H9 (cell line): ENCODE measurements around the gene CST9L. TPM values are rescaled to one million over a fixed set of nuclear protein-coding genes. Genes with fewer than 3 reads are reported as not detected.

Source experiments
- DNase-seq: peaks from one replicate; pipeline ENCODE4 v3.0.0-alpha.2; 2017
- H2AFZ ChIP-seq: one replicate; pipeline ENCODE4 v1.6.1; 2013; ENCODE audit warnings: mild to moderate bottlenecking, low read length, control low read depth, moderate library complexity
- H2AK5ac ChIP-seq: 2 replicates; pipeline ENCODE4 v1.6.1; 2013; ENCODE audit warnings: low read length, control low read depth, mixed read lengths; ENCODE audit not compliant: insufficient read length
- H2BK120ac ChIP-seq: one replicate; pipeline ENCODE4 v1.6.1; 2013; ENCODE audit warnings: low read depth, mild to moderate bottlenecking, low read length, control low read depth, inconsistent platforms; ENCODE audit not compliant: poor library complexity, severe bottlenecking
- H2BK12ac ChIP-seq: 2 replicates; pipeline ENCODE4 v1.6.1; 2013; ENCODE audit warnings: low read length, control low read depth, mixed read lengths, low read depth; ENCODE audit not compliant: insufficient read length
- H2BK15ac ChIP-seq: 2 replicates; pipeline ENCODE4 v1.6.1; 2013; ENCODE audit warnings: low read depth, low read length, control low read depth
- H2BK20ac ChIP-seq: one replicate; pipeline ENCODE4 v1.6.1; 2013; ENCODE audit warnings: low read depth, mild to moderate bottlenecking, low read length, control low read depth, inconsistent platforms; ENCODE audit not compliant: poor library complexity, severe bottlenecking
- H2BK5ac ChIP-seq: 2 replicates; pipeline ENCODE4 v1.6.1; 2013; ENCODE audit warnings: low read length, control low read depth, mixed read lengths; ENCODE audit not compliant: insufficient read length
- H3K14ac ChIP-seq: 2 replicates; pipeline ENCODE4 v1.6.1; 2013; ENCODE audit warnings: low read length, control low read depth; ENCODE audit not compliant: insufficient read depth
- H3K18ac ChIP-seq: 2 replicates; pipeline ENCODE4 v1.6.1; 2013; ENCODE audit warnings: low read depth, mild to moderate bottlenecking, mixed read lengths, low read length, control low read depth; ENCODE audit not compliant: insufficient read length
- H3K23ac ChIP-seq: 2 replicates; pipeline ENCODE4 v1.6.1; 2013; ENCODE audit warnings: low read length, control low read depth, mixed read lengths, low read depth; ENCODE audit not compliant: insufficient read length
- H3K23me2 ChIP-seq: 2 replicates; pipeline ENCODE4 v1.6.1; 2013; ENCODE audit warnings: low read depth, mild to moderate bottlenecking, mixed read lengths, low read length, control low read depth; ENCODE audit not compliant: insufficient read length, poor library complexity, severe bottlenecking
- H3K27ac ChIP-seq: 2 replicates; pipeline ENCODE4 v1.5.1; 2013; ENCODE audit warnings: low read length, control low read depth, mixed read lengths, low read depth; ENCODE audit not compliant: insufficient read length
- H3K27me3 ChIP-seq: 2 replicates; pipeline ENCODE4 v1.6.1; 2013; ENCODE audit warnings: low read length, control low read depth, inconsistent platforms; ENCODE audit not compliant: insufficient read depth
- H3K4ac ChIP-seq: 2 replicates; pipeline ENCODE4 v1.6.1; 2013; ENCODE audit warnings: low read depth, mild to moderate bottlenecking, control low read depth, inconsistent platforms, low read length, moderate library complexity
- H3K4me1 ChIP-seq: 2 replicates; pipeline ENCODE4 v1.6.1; 2013; ENCODE audit warnings: low read length, control low read depth, inconsistent platforms; ENCODE audit not compliant: insufficient read depth
- H3K4me2 ChIP-seq: 2 replicates; pipeline ENCODE4 v1.6.1; 2013; ENCODE audit warnings: low read length, control low read depth, mixed read lengths; ENCODE audit not compliant: insufficient read length, insufficient read depth
- H3K56ac ChIP-seq: 2 replicates; pipeline ENCODE4 v1.6.1; 2013; ENCODE audit warnings: low read depth, mild to moderate bottlenecking, mixed read lengths, low read length, control low read depth; ENCODE audit not compliant: insufficient read length
- H3K79me1 ChIP-seq: 2 replicates; pipeline ENCODE4 v1.6.1; 2013; ENCODE audit warnings: low read depth, mild to moderate bottlenecking, moderate library complexity, low read length, control low read depth, inconsistent platforms; ENCODE audit not compliant: insufficient read depth, poor library complexity, severe bottlenecking
- H3K79me2 ChIP-seq: 2 replicates; pipeline ENCODE4 v1.6.1; 2013; ENCODE audit warnings: low read length, control low read depth, inconsistent platforms; ENCODE audit not compliant: insufficient read depth
- H3K9ac ChIP-seq: 2 replicates; pipeline ENCODE4 v1.6.1; 2013; ENCODE audit warnings: low read length, control low read depth, mixed read lengths; ENCODE audit not compliant: insufficient read length; ENCODE audit errors: extremely low read depth
- H3K9me3 ChIP-seq: one replicate; pipeline ENCODE4 v1.6.1; 2013; ENCODE audit warnings: low read depth, low read length, inconsistent platforms; ENCODE audit not compliant: control insufficient read depth
- H3T11ph ChIP-seq: one replicate; pipeline ENCODE4 v1.6.1; 2013; ENCODE audit warnings: mild to moderate bottlenecking, low read length, control low read depth, inconsistent platforms
- H4K20me1 ChIP-seq: one replicate; pipeline ENCODE4 v1.6.1; 2013; ENCODE audit not compliant: control insufficient read depth, insufficient read length, insufficient read depth
- H4K5ac ChIP-seq: 2 replicates; pipeline ENCODE4 v1.6.1; 2013; ENCODE audit warnings: low read depth, mild to moderate bottlenecking, mixed read lengths, low read length, control low read depth; ENCODE audit not compliant: insufficient read length
- H4K8ac ChIP-seq: replicated peaks from 2 replicates; pipeline ENCODE4 v1.6.1; 2013; ENCODE audit warnings: low read length, control low read depth, mixed read lengths, low read depth; ENCODE audit not compliant: insufficient read length
- H4K91ac ChIP-seq: 2 replicates; pipeline ENCODE4 v1.6.1; 2013; ENCODE audit warnings: low read depth, mild to moderate bottlenecking, moderate library complexity, mixed read lengths, low read length, control low read depth; ENCODE audit not compliant: insufficient read length
- H3K27ac Mint-ChIP-seq, 3 experiments: 2 replicates in 2 of 3; 3 replicates in 1 of 3; pipeline ENCODE4 v1.8.0; 2020 to 2021; ENCODE audit warnings: mixed read lengths in 3 of 3, mild to moderate bottlenecking in 1 of 3, moderate library complexity in 1 of 3
- H3K27me3 Mint-ChIP-seq: 2 replicates; pipeline ENCODE4 v1.8.0; 2021; ENCODE audit warnings: low read depth, mild to moderate bottlenecking, moderate library complexity, mixed read lengths
- H3K36me3 Mint-ChIP-seq, 3 experiments: 2 replicates in 2 of 3; 3 replicates in 1 of 3; pipeline ENCODE4 v1.8.0; 2020 to 2021; ENCODE audit warnings: low read depth in 3 of 3, mixed read lengths in 3 of 3; ENCODE audit not compliant: insufficient read depth in 1 of 3
- H3K4me1 Mint-ChIP-seq, 2 experiments: 2 replicates each; pipeline ENCODE4 v1.8.0; 2020; ENCODE audit warnings: mixed read lengths in 2 of 2
- H3K4me3 Mint-ChIP-seq, 2 experiments: 2 replicates in 1 of 2; 3 replicates in 1 of 2; pipeline ENCODE4 v1.8.0; 2020 to 2021; ENCODE audit warnings: mild to moderate bottlenecking in 2 of 2, mixed read lengths in 2 of 2, moderate library complexity in 1 of 2
- H3K9me3 Mint-ChIP-seq, 2 experiments: 2 replicates in 1 of 2; 3 replicates in 1 of 2; pipeline ENCODE4 v1.8.0; 2020; ENCODE audit warnings: mild to moderate bottlenecking in 2 of 2, mixed read lengths in 2 of 2, moderate library complexity in 1 of 2
- CTCF ChIP-seq: fragments of 200-600 bp; sonication (generic); conservative IDR thresholded peaks from 3 replicates; pipeline ENCODE4 v1.8.0; 2021; ENCODE audit warnings: antibody characterized with exemption, mild to moderate bottlenecking
- WGBS: extraction: QIAGEN DNeasy Blood & Tissue Kit; methylation state at CpG from one replicate; pipeline ENCODE4 v1.1.7; 2013; ENCODE audit warnings: missing lambda C conversion rate, low lambda C conversion rate, mixed read lengths; ENCODE audit not compliant: insufficient read length; ENCODE audit errors: extremely low coverage; 5-methylcytosine and 5-hydroxymethylcytosine counted together
- total RNA-seq: library from RNA; stranded (reverse); gene quantifications from 2 replicates; pipeline ENCODE4 v1.2.1, GENCODE V29; 2021

The CST9L gene
- total RNA-seq, 1 experiment from 2014 or later: not detected

- no peak overlapping the region for H3K27ac Mint-ChIP-seq
- H4K8ac ChIP-seq: no peak overlapping the region
- no peak overlapping the region for H3K4ac ChIP-seq
- no peak overlapping the region for H2BK12ac ChIP-seq
- no peak overlapping the region for H3T11ph ChIP-seq
- no peaks in the 10 kb centered on the region for H4K20me1 ChIP-seq
- H2AFZ ChIP-seq: no peak overlapping the region
- H4K5ac ChIP-seq: no peak overlapping the region
- peaks cover 16% of the 10 kb centered on the region for H3K9me3 ChIP-seq
- TF ChIP-seq CTCF: no peak
- no peaks in the 10 kb centered on the region for H3K4me1 Mint-ChIP-seq
- no peak overlapping the region for H3K23ac ChIP-seq
- no peaks in the 10 kb centered on the region for H3K4me1 ChIP-seq
- H3K27ac ChIP-seq: no peak overlapping the region
- WGBS: no CpG with 5 or more reads among the region's 1 CpG
- no peak overlapping the region for H2BK15ac ChIP-seq
- H3K9me3 Mint-ChIP-seq: peaks cover 41 to 46% of the 10 kb centered on the region in 2 experiments
- DNase-seq: no peak
- no peaks in the 10 kb centered on the region for H3K23me2 ChIP-seq
- no peaks in the 10 kb centered on the region for H3K79me2 ChIP-seq
- H3K4me3 Mint-ChIP-seq: no peak overlapping the region
- no peak overlapping the region for H2BK20ac ChIP-seq
- peaks cover 13% of the 10 kb centered on the region for H3K27me3 Mint-ChIP-seq
- no peak overlapping the region for H2AK5ac ChIP-seq
- H3K36me3 Mint-ChIP-seq: peaks cover 8 to 36% (median 12%) of the 10 kb centered on the region in 3 experiments
- no peak overlapping the region for H2BK120ac ChIP-seq
- no peak overlapping the region for H4K91ac ChIP-seq
- H3K4me2 ChIP-seq: no peak overlapping the region
- no peak overlapping the region for H2BK5ac ChIP-seq
- H3K14ac ChIP-seq: no peak overlapping the region
- no peaks in the 10 kb centered on the region for H3K79me1 ChIP-seq
- no peak overlapping the region for H3K56ac ChIP-seq
- no peak overlapping the region for H3K18ac ChIP-seq
- H3K9ac ChIP-seq: no peak overlapping the region
- no peaks in the 10 kb centered on the region for H3K27me3 ChIP-seq
These were observed 5.5 kb downstream of the CST9L start for GRCh38 chr20:23562721-23563342.
